Ishikawa (cell line): Measurements from ENCODE around the gene ABHD12B.

Experiments used
- CEBPB ChIP-seq: IDR thresholded peaks from 2 replicates; pipeline ENCODE4 v1.6.1; 2012
- CREB1 ChIP-seq: IDR thresholded peaks from 2 replicates; pipeline ENCODE4 v1.6.1; 2012; ENCODE audit warnings: low read depth
- EGR1 ChIP-seq: IDR thresholded peaks from 2 replicates; pipeline ENCODE4 v1.6.1; 2012
- TEAD4 ChIP-seq: IDR thresholded peaks from 2 replicates; pipeline ENCODE4 v1.6.1; 2012
- TF ChIP-seq, protein P1 (sequence below): IDR thresholded peaks from 2 replicates; pipeline ENCODE4 v1.6.1; 2012

DNA sequence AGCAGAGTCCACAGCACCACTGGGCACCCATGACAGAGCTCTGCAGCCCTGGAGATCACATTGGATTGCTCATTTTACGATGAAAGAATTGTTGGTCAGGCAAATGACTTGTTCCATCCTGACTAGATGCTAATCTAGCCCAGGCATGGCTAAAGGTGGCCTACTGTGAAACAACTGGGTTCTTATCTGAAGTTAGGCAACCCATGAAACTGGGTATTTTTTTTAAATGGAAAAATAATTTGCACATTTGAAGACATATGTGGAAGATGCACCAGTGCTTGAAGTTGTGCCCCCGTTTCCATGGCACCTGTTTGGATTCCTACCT, 64.1 kb downstream of the ABHD12B start:
- TF ChIP-seq CEBPB (no peak), EGR1 (no peak), CREB1 (no peak), TEAD4 (no peak)
- TF ChIP-seq, protein P1, sequence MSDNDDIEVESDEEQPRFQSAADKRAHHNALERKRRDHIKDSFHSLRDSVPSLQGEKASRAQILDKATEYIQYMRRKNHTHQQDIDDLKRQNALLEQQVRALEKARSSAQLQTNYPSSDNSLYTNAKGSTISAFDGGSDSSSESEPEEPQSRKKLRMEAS: no peak
